Measurements from ENCODE around the gene CMA1.
"Not testable (repeated sequence)": the region's sequence is repeated elsewhere in the genome, so short reads cannot be mapped to it uniquely, and the experiment has no call there.

CMA1 gene, protein sequence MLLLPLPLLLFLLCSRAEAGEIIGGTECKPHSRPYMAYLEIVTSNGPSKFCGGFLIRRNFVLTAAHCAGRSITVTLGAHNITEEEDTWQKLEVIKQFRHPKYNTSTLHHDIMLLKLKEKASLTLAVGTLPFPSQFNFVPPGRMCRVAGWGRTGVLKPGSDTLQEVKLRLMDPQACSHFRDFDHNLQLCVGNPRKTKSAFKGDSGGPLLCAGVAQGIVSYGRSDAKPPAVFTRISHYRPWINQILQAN

GRCh38 chr14:24508155-24508840, at the start of gene CMA1:
Gene CMA1, minus strand, starts transcription at chr14:24508265. Its CDS starts 30 bp downstream, at chr14:24508235.
- in situ Hi-C loops (cut with MboI; ENCODE audit: low pct_unique_long_range_greater_than_20kb, low sequenced_read_pairs), result no loop called here
- DNase-seq, result no peak

DNA sequence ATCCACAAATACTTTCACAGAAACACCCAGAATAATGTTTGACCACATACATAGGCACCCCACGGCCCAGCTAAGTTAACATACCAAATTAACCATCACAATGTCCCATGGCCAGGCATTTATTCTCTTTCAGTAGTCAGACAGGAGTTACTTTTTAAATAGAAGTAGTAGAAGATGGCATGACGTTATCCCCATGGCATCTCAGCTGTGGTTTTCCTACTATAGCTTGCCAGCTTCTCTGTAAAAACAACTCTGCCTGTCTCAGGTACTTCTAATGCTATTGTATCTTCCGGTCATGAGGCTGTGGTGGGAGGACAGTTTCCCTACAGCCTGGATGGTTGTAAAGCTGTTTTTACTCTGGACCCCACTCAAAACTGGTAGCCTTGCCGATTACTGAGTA, 48.7 kb upstream of the CMA1 start:
- in situ Hi-C loops (cut with MboI; ENCODE audit: low pct_unique_long_range_greater_than_20kb, low sequenced_read_pairs), result no loop called here
- no peak for DNase-seq

- not testable (repeated sequence) for DNase-seq
Measured at GRCh38 chr14:24549064-24549463, 41.0 kb upstream of the CMA1 start.

GRCh38 chr14:24542346-24542936, 34.4 kb upstream of the CMA1 start:
- in situ Hi-C loops (cut with MboI; ENCODE audit: low pct_unique_long_range_greater_than_20kb, low sequenced_read_pairs), result no loop called here
- no peak for DNase-seq

More at GRCh38 chr14:24549064-24549463, 41.0 kb upstream of the CMA1 start:
- in situ Hi-C loops (cut with MboI; ENCODE audit: low pct_unique_long_range_greater_than_20kb, low sequenced_read_pairs), result not testable (repeated sequence)

DNA sequence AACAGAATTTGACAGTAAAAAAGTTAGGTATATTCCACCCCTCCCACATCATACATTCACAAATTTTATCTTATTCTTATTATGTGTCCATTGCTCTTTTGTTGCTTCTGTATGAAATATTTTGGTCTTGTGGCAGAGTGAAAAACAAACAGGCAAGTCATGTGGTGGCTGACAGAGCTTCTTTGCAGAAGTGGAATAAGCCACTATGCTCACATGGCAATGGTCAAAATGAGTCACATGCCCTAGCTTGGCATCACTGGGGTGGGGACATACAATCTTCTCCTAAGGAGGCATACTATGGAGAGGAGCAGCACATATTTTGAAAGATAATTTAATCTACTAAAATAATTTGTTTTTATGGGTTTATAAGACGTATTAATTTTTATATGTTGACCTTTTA, 27.7 kb upstream of the CMA1 start:
- no peak for DNase-seq
- in situ Hi-C loops (cut with MboI; ENCODE audit: low pct_unique_long_range_greater_than_20kb, low sequenced_read_pairs), result no loop called here

DNA sequence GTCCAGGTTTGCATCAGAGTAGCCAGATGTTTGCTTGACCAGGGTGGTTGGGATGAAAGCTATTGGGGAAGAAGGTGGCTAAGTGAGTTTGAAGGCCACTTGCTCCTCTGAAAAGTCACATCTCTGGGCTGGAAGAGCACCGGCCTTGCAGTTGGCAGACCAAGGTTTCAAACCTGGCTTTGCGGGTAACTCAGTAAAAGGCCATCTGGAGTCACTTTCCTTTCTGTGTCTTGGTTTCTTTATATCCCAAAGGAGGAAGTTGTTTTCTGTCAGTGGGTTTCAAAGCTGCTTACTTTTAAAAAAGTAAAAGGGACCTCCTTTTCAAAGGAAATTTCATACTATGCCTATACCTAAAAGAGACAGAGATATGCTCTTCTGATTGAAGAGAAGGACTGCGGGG, 26.2 kb upstream of the CMA1 start:
- no peak for DNase-seq
- in situ Hi-C loops (cut with MboI; ENCODE audit: low pct_unique_long_range_greater_than_20kb, low sequenced_read_pairs), result no loop called here

DNA sequence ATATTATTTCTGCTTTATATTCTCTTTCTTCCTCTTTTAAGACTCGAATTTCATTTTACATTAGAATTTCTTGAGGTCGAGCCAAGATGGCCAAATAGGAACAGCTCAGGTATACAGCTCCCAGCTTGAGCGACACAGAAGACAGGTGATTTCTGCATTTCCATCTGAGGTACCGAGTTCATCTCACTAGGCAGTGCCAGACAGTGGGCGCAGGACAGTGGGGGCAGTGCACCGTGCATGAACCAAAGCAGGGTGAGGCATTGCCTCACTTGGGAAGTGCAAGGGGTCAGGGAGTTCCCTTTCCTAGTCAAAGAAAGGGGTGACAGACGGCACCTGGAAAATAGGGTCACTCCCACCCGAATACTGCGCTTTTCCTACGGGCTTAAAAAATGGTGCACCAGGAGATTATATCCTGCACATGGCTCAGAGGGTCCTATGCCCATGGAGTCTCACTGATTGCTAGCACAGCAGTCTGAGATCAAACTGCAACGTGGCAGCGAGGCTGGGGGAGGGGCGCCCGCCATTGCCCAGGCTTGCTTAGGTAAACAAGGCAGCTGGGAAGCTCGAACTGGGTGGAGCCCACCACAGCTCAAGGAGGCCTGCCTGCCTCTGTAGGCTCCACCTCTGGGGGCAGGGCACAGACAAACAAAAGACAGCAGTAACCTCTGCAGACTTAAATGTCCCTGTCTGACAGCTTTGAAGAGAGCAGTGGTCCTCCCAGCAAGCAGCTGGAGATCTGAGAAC, 18.0 kb upstream of the CMA1 start:
- in situ Hi-C loops (cut with MboI; ENCODE audit: low pct_unique_long_range_greater_than_20kb, low sequenced_read_pairs); DNase-seq: not testable (repeated sequence)

- in situ Hi-C loops (cut with MboI; ENCODE audit: low pct_unique_long_range_greater_than_20kb, low sequenced_read_pairs), result no loop called here
- no peak for DNase-seq
Measured at GRCh38 chr14:24518851-24519250, 10.8 kb upstream of the CMA1 start.

GRCh38 chr14:24514209-24514608, 6.1 kb upstream of the CMA1 start:
- no peak for DNase-seq
- in situ Hi-C loops (cut with MboI; ENCODE audit: low pct_unique_long_range_greater_than_20kb, low sequenced_read_pairs), result no loop called here

DNA sequence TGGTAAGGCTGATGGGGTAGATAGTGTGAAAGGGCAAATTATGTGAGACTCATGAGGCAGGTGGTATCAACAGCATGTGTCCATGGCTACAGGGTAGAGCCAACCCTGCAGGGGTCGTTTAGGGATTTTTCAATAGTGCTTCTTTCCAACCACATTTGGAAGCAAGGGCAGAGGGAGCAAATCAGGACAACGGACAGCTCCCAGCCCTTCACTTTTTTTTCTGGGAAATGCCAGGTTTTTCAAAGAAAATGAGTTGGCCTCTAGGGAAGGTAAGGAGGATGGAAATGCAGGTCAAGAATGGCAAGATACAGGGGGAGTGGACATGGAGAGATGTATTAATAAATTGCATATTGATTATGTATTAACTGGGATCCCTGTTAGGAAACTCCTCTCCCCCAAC, 4.9 kb upstream of the CMA1 start:
- peak; percentile 7 for DNase-seq
- in situ Hi-C loops (cut with MboI; ENCODE audit: low pct_unique_long_range_greater_than_20kb, low sequenced_read_pairs), result no loop called here

- no peak for DNase-seq
- in situ Hi-C loops (cut with MboI; ENCODE audit: low pct_unique_long_range_greater_than_20kb, low sequenced_read_pairs), result no loop called here
Measured at GRCh38 chr14:24506443-24506842, 1.6 kb downstream of the CMA1 start.

GRCh38 chr14:24504425-24504950, 3.6 kb downstream of the CMA1 start:
- DNase-seq, result no peak
- in situ Hi-C loops (cut with MboI; ENCODE audit: low pct_unique_long_range_greater_than_20kb, low sequenced_read_pairs), result no loop called here

DNA sequence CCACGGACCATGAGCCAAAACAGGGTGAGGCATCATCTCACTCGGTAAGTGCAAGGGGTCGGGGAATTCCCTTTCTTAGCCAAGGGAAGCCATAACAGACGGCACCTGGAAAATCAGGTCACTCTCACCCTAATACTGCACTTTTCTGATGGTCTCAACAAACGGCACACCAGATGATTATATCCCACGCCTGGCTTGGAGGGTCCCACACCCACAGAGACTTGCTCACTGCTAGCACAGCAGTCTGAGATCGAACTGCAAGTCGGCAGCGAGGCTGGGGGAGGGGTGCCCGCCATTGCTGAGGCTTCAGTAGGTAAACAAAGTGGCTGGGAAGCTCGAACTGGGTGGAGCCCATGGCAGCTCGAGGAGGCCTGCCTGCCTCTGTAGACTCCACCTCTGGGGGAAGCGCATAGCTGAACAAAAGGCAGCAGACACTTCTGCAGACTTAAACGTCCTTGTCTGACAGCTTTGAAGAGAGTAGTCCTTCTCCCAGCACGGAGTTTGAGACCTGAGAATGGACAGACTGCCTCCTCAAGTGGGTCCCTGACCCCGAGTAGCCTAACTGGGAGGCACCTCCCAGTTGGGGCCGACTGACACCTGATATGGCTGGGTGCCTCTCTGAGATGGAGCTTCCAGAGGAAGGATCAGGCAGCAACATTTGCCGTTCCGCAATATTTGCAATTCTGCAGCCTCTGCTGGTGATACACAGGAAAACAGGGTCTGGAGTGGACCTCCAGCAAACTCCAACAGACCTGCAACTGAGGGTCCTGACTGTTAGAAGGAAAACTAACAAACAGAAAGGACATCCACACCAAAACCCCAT, 16.3 kb downstream of the CMA1 start:
- DNase-seq; in situ Hi-C loops (cut with MboI; ENCODE audit: low pct_unique_long_range_greater_than_20kb, low sequenced_read_pairs): not testable (repeated sequence)

DNA sequence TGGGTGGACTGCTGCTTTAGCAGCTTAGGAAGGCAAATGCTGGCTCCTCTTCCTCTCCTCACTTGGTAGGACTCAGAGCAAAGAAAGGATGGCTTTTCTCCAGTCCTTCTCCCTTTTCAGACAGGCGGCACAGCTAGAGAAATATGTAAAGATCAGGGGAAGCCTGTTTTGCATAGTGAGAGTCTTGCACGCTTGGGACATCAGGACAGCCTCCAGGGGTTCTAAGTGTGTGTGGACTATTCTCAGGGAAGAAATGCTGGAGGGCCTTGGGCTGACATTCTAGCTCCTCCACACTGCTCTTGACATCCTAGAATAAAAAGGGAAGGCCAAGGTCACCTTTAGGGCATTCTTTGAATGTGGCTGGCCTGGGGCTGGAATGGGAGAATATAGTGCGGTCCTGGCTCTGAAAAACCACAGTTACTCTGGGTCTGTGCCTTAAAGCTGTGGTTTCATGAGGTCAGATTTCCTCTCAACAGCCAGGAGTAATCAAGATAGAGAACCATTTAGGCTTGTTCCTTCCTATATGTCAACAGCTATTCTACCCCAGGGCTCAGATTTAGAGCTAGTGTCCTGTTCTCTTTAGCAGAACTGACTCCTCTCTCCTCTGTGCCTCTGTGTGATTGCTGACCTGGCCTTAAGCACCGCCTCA, 24.3 kb downstream of the CMA1 start:
- peak; percentile 75 for DNase-seq
- in situ Hi-C loops (cut with MboI; ENCODE audit: low pct_unique_long_range_greater_than_20kb, low sequenced_read_pairs), result no loop called here

GRCh38 chr14:24482699-24483303, 25.3 kb downstream of the CMA1 start:
- DNase-seq; in situ Hi-C loops (cut with MboI; ENCODE audit: low pct_unique_long_range_greater_than_20kb, low sequenced_read_pairs): not testable (repeated sequence)

GRCh38 chr14:24481622-24482324, 26.3 kb downstream of the CMA1 start:
- in situ Hi-C loops (cut with MboI; ENCODE audit: low pct_unique_long_range_greater_than_20kb, low sequenced_read_pairs), result no loop called here
- DNase-seq, result peak; percentile 47

GRCh38 chr14:24479999-24480398, 28.1 kb downstream of the CMA1 start:
- DNase-seq; in situ Hi-C loops (cut with MboI; ENCODE audit: low pct_unique_long_range_greater_than_20kb, low sequenced_read_pairs): not testable (repeated sequence)
